IPS-18a (cell line): ENCODE data around the gene PDE6H.

ENCODE experiments used
- H3K27ac ChIP-seq: one replicate; pipeline ENCODE4 v1.5.1; 2013; ENCODE audit warnings: low read length
- H3K27me3 ChIP-seq: one replicate; pipeline ENCODE4 v1.6.1; 2013; ENCODE audit warnings: mild to moderate bottlenecking, low read length; ENCODE audit not compliant: control insufficient read depth, insufficient read depth
- H3K36me3 ChIP-seq: one replicate; pipeline ENCODE4 v1.6.1; 2013; ENCODE audit warnings: low read depth, low read length; ENCODE audit not compliant: control insufficient read depth
- H3K4me1 ChIP-seq: one replicate; pipeline ENCODE4 v1.6.1; 2013; ENCODE audit warnings: low read depth, low read length; ENCODE audit not compliant: control insufficient read depth
- H3K4me3 ChIP-seq: one replicate; pipeline ENCODE4 v1.5.1; 2013; ENCODE audit warnings: low read length
- H3K9ac ChIP-seq: one replicate; pipeline ENCODE4 v1.6.1; 2013; ENCODE audit warnings: mild to moderate bottlenecking, low read length, moderate library complexity
- H3K9me3 ChIP-seq: one replicate; pipeline ENCODE4 v1.6.1; 2013; ENCODE audit warnings: low read depth, low read length; ENCODE audit not compliant: control insufficient read depth

The PDE6H gene

GRCh38 chr12:14937689-14938088, 35.2 kb upstream of the PDE6H start:
- Histone ChIP-seq H3K9me3 (no peaks in the 10 kb centered on the region), H3K27ac (no peak overlapping the region), H3K4me1 (no peaks in the 10 kb centered on the region), H3K9ac (no peak overlapping the region), H3K36me3 (no peaks in the 10 kb centered on the region), H3K4me3 (no peak overlapping the region), H3K27me3 (no peaks in the 10 kb centered on the region)

GRCh38 chr12:14938301-14938700, 34.5 kb upstream of the PDE6H start, which contains the start of gene ERP27:
ERP27 (minus strand) TSS chr12:14938537; CDS start chr12:14938508, 29 bp downstream.
- no peak within 1 kb of the TSS for H3K9ac ChIP-seq
- no peak within 1 kb of the TSS for H3K27ac ChIP-seq
- H3K27me3 ChIP-seq, result no peaks in the 10 kb centered on the region
- no peaks in the 10 kb centered on the region for H3K4me1 ChIP-seq
- no peak within 1 kb of the TSS for H3K4me3 ChIP-seq
- no peaks in the 10 kb centered on the region for H3K36me3 ChIP-seq
- H3K9me3 ChIP-seq, result no peaks in the 10 kb centered on the region

GRCh38 chr12:14941369-14941768, 31.5 kb upstream of the PDE6H start:
- Histone ChIP-seq H3K9me3 (no peaks in the 10 kb centered on the region), H3K9ac (no peak overlapping the region), H3K4me1 (no peaks in the 10 kb centered on the region), H3K4me3 (no peak overlapping the region), H3K36me3 (no peaks in the 10 kb centered on the region), H3K27me3 (no peaks in the 10 kb centered on the region), H3K27ac (no peak overlapping the region)

GRCh38 chr12:14942196-14942931, 30.5 kb upstream of the PDE6H start:
- H3K36me3 ChIP-seq, result no peaks in the 10 kb centered on the region
- H3K27me3 ChIP-seq, result no peaks in the 10 kb centered on the region

GRCh38 chr12:14946162-14946561, 26.7 kb upstream of the PDE6H start:
- no peak overlapping the region for H3K9ac ChIP-seq
- no peaks in the 10 kb centered on the region for H3K36me3 ChIP-seq
- H3K4me1 ChIP-seq, result peaks cover 7% of the 10 kb centered on the region
- H3K27me3 ChIP-seq, result no peaks in the 10 kb centered on the region
- H3K4me3 ChIP-seq, result no peak overlapping the region
- H3K9me3 ChIP-seq, result no peaks in the 10 kb centered on the region
- no peak overlapping the region for H3K27ac ChIP-seq

More at GRCh38 chr12:14942196-14942931, 30.5 kb upstream of the PDE6H start:
- Histone ChIP-seq H3K27ac (no peak overlapping the region), H3K4me3 (no peak overlapping the region), H3K4me1 (no peaks in the 10 kb centered on the region), H3K9me3 (no peaks in the 10 kb centered on the region), H3K9ac (no peak overlapping the region)

GRCh38 chr12:14946861-14947260, 26.0 kb upstream of the PDE6H start:
- Histone ChIP-seq H3K9ac (no peak overlapping the region), H3K4me3 (no peak overlapping the region), H3K27me3 (no peaks in the 10 kb centered on the region), H3K4me1 (peaks cover 7% of the 10 kb centered on the region), H3K9me3 (no peaks in the 10 kb centered on the region), H3K27ac (no peak overlapping the region), H3K36me3 (no peaks in the 10 kb centered on the region)

- Histone ChIP-seq H3K4me1 (peaks cover 7% of the 10 kb centered on the region), H3K27ac (no peak overlapping the region)
Measured at GRCh38 chr12:14948672-14949071, 24.2 kb upstream of the PDE6H start.

GRCh38 chr12:14949631-14950030, 23.2 kb upstream of the PDE6H start:
- Histone ChIP-seq H3K36me3 (no peaks in the 10 kb centered on the region), H3K9me3 (no peaks in the 10 kb centered on the region), H3K9ac (no peak overlapping the region), H3K4me1 (peaks cover 7% of the 10 kb centered on the region), H3K27ac (no peak overlapping the region), H3K4me3 (no peak overlapping the region), H3K27me3 (no peaks in the 10 kb centered on the region)

More at GRCh38 chr12:14948672-14949071, 24.2 kb upstream of the PDE6H start:
- no peaks in the 10 kb centered on the region for H3K36me3 ChIP-seq
- no peaks in the 10 kb centered on the region for H3K9me3 ChIP-seq
- no peak overlapping the region for H3K9ac ChIP-seq
- H3K4me3 ChIP-seq, result no peak overlapping the region
- no peaks in the 10 kb centered on the region for H3K27me3 ChIP-seq

- Histone ChIP-seq H3K4me1 (peaks cover 7% of the 10 kb centered on the region), H3K27ac (no peak overlapping the region), H3K9ac (no peak overlapping the region), H3K9me3 (no peaks in the 10 kb centered on the region), H3K27me3 (no peaks in the 10 kb centered on the region), H3K4me3 (no peak overlapping the region), H3K36me3 (no peaks in the 10 kb centered on the region)
Measured at GRCh38 chr12:14950421-14950820, 22.4 kb upstream of the PDE6H start.

GRCh38 chr12:14950982-14951746, 21.7 kb upstream of the PDE6H start:
- H3K36me3 ChIP-seq, result no peaks in the 10 kb centered on the region
- no peak overlapping the region for H3K4me3 ChIP-seq
- no peak overlapping the region for H3K27ac ChIP-seq
- H3K4me1 ChIP-seq, result peaks cover 7% of the 10 kb centered on the region
- no peaks in the 10 kb centered on the region for H3K27me3 ChIP-seq
- no peaks in the 10 kb centered on the region for H3K9me3 ChIP-seq
- no peak overlapping the region for H3K9ac ChIP-seq

- Histone ChIP-seq H3K36me3 (no peaks in the 10 kb centered on the region), H3K9ac (no peak overlapping the region), H3K4me3 (no peak overlapping the region), H3K27me3 (no peaks in the 10 kb centered on the region), H3K9me3 (no peaks in the 10 kb centered on the region), H3K27ac (no peak overlapping the region), H3K4me1 (peaks cover 11% of the 10 kb centered on the region)
Measured at GRCh38 chr12:14951851-14952250, 21.0 kb upstream of the PDE6H start.
